Immature natural killer cell (primary cell): ENCODE data around the gene TLE5. TPM values are rescaled to one million over a fixed set of nuclear protein-coding genes. Genes with fewer than 3 reads are reported as not detected.
"Not testable (repeated sequence)": the region's sequence is repeated elsewhere in the genome, so short reads cannot be mapped to it uniquely, and the experiment has no call there.

Source experiments
- DNase-seq, 3 donors: peaks; one replicate each; pipeline ENCODE4 v3.0.0; 2022; ENCODE audit warnings: mixed read lengths in 1 of 3
- H3K27ac Mint-ChIP-seq, 6 donors: one replicate each; pipeline ENCODE4 v1.8.0; 2020; ENCODE audit warnings: mixed read lengths in 6 of 6, mild to moderate bottlenecking in 5 of 6, inconsistent platforms in 4 of 6, moderate library complexity in 3 of 6
- H3K27me3 Mint-ChIP-seq, 3 donors: one replicate each; pipeline ENCODE4 v1.8.0; 2020 to 2021; ENCODE audit warnings: low read depth in 3 of 3, mild to moderate bottlenecking in 3 of 3, mixed read lengths in 3 of 3, moderate library complexity in 3 of 3, inconsistent platforms in 1 of 3
- H3K36me3 Mint-ChIP-seq, 3 donors: one replicate each; pipeline ENCODE4 v1.8.0; 2020; ENCODE audit warnings: mixed read lengths in 3 of 3, inconsistent platforms in 2 of 3, mild to moderate bottlenecking in 2 of 3
- H3K4me1 Mint-ChIP-seq, 2 donors: one replicate each; pipeline ENCODE4 v1.8.0; 2020; ENCODE audit warnings: inconsistent platforms in 2 of 2, mild to moderate bottlenecking in 2 of 2, mixed read lengths in 2 of 2, moderate library complexity in 1 of 2
- H3K4me3 Mint-ChIP-seq, 5 donors: one replicate each; pipeline ENCODE4 v1.8.0; 2020; ENCODE audit warnings: mild to moderate bottlenecking in 5 of 5, mixed read lengths in 5 of 5, inconsistent platforms in 3 of 5, moderate library complexity in 3 of 5
- H3K9me3 Mint-ChIP-seq, 6 donors: one replicate each; pipeline ENCODE4 v1.8.0; 2020; ENCODE audit warnings: mild to moderate bottlenecking in 6 of 6, mixed read lengths in 6 of 6, inconsistent platforms in 4 of 6, moderate library complexity in 3 of 6
- polyA plus RNA-seq, 3 donors: library from polyadenylated mRNA; unstranded; fragments of 300-500 nt; fragmentation: Illumina TruSeq; gene quantifications; one replicate each; pipeline ENCODE4 v1.2.3, GENCODE V29; 2021

TLE5 gene
- polyA plus RNA-seq, 3 donors from 2014 or later = 382 to 635 (median 466) TPM

DNA sequence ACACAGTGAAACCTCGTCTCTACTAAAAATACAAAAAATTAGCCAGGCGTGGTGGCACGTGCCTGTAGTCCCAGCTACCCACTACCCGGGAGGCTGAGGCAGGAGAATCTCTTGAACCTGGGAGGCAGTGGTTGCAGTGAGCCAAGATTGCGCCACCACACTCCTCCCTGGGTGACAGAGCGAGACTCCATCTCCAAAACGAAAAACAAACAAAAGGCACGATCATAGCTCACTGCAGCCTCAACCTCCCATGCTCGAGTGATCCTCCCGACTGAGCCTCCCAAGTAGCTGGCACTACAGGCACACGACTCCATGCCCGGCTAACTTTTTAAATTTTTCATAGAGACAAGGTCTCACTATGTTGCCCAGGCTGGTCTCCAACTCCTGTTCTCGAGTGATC is 50.2 kb downstream of the TLE5 start:
- H3K9me3 Mint-ChIP-seq, H3K4me1 Mint-ChIP-seq, H3K27me3 Mint-ChIP-seq, H3K27ac Mint-ChIP-seq, H3K4me3 Mint-ChIP-seq, H3K36me3 Mint-ChIP-seq, DNase-seq: not testable (repeated sequence)

DNA sequence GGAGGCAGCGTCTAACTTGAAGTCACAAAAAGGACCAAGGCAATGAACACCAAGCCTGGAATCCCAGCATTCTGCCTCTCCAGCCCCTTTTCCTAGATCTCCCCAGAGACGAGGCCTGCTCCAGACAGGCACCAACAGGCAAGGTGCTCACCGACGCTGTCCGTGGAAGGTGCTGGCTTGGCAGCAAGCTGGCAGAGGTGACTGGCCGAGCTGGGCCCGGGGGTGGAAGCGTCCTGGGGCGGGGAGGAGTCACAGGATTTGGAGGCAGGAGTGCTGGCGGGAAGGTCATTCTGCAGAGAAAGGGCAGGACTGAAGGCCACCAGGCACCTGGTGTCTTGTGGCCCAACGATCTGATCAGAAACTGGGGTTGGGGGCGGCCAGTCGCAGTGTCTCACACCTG is 51.4 kb downstream of the TLE5 start:
- Mint-ChIP-seq H3K27me3 (peaks cover 0 to 3% (median 0%) of the 10 kb centered on the region in 3 donors), H3K9me3 (no peaks in the 10 kb centered on the region), H3K4me3 (no peak overlapping the region), H3K27ac (no peak overlapping the region), H3K4me1 (no peaks in the 10 kb centered on the region), H3K36me3 (no peaks in the 10 kb centered on the region)
- no peak for DNase-seq

DNA sequence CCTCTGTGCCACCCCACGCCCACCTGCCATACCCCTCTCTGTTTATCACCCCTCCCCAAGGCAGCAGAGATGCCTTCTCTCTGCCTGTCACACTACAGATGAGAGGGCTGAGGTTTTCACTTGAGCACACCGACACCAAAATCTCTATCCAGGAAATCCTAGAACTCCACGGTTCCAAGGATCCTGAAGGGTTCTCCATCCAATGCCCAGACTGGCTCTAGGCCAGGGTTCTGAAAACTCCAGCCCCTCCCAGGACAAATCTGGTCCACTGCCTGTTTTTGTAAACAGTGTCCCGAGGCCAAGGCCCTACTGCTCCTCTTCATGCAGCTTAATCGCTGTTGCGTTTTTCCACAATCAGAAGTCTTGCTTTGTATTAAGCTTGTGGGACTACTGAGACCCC is 53.3 kb downstream of the TLE5 start:
- H3K27ac Mint-ChIP-seq = no peak overlapping the region
- peaks cover 0 to 3% (median 0%) of the 10 kb centered on the region in 3 donors for H3K27me3 Mint-ChIP-seq
- H3K4me3 Mint-ChIP-seq = no peak overlapping the region
- H3K4me1 Mint-ChIP-seq = no peaks in the 10 kb centered on the region
- DNase-seq = no peak
- H3K9me3 Mint-ChIP-seq = no peaks in the 10 kb centered on the region
- no peaks in the 10 kb centered on the region for H3K36me3 Mint-ChIP-seq

DNA sequence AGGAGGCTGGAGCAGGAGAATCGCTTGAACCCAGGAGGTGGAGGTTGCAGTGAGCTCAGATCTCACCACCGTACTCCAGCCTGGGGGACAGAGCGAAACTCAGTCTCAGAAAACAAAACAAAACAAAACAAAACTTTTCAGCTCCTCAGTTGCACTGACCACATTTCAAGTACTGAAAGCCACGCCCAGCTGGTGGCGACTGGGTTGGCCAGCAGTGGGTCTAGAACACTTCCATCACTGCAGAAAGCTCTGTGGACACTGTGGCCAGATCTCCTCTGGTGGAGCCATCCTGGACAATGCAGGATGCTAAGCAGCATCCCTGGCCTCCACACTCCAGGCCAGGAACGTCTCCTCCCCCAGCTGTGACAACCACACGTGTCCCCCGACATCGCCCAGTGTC is 54.3 kb downstream of the TLE5 start:
- H3K27me3 Mint-ChIP-seq = peaks cover 0 to 3% (median 2%) of the 10 kb centered on the region in 3 donors
- H3K27ac Mint-ChIP-seq = no peak overlapping the region
- DNase-seq = no peak
- no peaks in the 10 kb centered on the region for H3K9me3 Mint-ChIP-seq
- H3K36me3 Mint-ChIP-seq = peaks cover 0 to 2% (median 0%) of the 10 kb centered on the region in 3 donors
- H3K4me1 Mint-ChIP-seq = no peaks in the 10 kb centered on the region
- no peak overlapping the region for H3K4me3 Mint-ChIP-seq

DNA sequence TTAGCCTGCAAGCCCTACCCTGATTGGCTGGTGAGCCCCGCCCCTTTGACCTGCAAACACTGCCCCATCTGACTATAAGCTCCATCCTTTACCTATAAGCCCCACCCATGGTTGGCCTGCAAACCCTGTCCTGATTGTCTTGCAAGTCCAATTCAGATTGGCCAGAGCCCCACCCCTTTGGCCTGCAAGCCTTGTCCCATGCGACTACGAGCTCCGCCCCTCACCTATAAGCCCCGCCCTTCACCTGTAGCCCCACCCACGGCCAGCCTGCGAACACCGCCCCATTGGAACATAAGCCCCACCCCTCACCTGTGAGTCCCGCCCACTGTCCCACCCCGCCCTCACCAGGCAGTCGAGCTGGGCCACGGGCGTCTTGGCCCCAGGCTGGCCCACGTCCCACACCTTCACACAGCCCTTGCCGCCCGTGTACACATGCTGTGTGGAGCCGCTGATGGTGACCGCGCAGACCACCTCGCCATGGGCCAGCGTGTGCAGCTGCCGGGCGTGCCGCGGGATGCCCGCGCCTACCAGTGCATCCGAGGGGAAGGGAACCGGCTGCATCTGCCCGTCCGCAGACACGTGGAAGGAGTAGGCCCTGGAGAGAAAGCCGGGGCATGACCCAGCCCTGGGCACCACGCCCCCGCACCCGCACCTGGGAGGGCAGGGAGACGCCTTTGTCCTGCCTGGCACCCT is 56.1 kb downstream of the TLE5 start:
- Mint-ChIP-seq H3K4me1 (no peaks in the 10 kb centered on the region), H3K9me3 (no peaks in the 10 kb centered on the region), H3K4me3 (no peak overlapping the region), H3K27me3 (peaks cover 0 to 3% (median 3%) of the 10 kb centered on the region in 3 donors), H3K27ac (no peak overlapping the region), H3K36me3 (peaks cover 0 to 2% (median 0%) of the 10 kb centered on the region in 3 donors)
- DNase-seq = no peak

DNA sequence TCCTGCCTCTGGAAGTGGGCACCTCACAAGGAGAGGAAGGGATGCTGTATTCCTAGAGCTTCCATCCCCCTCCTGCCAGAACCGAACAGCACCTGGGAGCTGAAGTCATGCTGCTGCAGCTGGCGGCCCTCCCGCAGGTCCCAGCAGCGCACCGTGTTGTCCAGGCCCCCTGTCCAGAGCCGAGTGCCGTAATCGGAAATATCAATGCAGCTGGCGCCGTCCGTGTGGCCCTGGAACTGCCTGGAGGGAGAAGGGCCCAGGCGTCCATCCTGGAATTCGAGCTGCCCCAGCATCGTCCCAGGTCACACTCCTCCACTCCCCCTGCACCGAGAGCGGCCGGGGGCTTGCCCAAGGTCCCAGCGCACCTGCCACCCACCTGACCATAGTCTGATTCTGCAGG is 57.0 kb downstream of the TLE5 start:
- Mint-ChIP-seq H3K4me3 (no peak overlapping the region), H3K9me3 (no peaks in the 10 kb centered on the region), H3K27ac (no peak overlapping the region), H3K36me3 (peaks cover 0 to 2% (median 0%) of the 10 kb centered on the region in 3 donors), H3K27me3 (peaks cover 0 to 3% (median 3%) of the 10 kb centered on the region in 3 donors), H3K4me1 (no peaks in the 10 kb centered on the region)
- DNase-seq = no peak

DNA sequence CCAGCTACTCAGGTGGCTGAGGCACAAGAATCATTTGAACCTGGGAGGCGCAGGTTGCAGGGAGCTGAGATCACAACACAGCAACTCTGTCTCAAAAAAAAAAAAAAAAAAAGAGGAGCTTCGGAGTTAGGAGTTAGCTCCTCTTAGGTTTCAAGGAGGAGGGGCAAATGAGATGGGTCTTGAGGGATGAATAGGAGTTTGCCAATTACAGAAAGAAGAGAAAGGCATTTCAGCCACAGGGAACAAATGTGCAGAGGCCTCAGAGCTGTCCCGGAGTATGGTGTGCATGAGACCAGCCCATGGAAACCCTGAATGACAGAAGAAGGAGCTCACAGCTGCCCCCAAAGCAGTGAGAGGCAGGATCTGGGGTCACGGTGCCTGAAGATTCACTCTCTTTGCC is 57.8 kb downstream of the TLE5 start:
- Mint-ChIP-seq H3K27ac (no peak overlapping the region), H3K4me1 (no peaks in the 10 kb centered on the region), H3K9me3 (no peaks in the 10 kb centered on the region), H3K36me3 (peaks cover 0 to 2% (median 0%) of the 10 kb centered on the region in 3 donors), H3K27me3 (peaks cover 0 to 3% (median 3%) of the 10 kb centered on the region in 3 donors), H3K4me3 (no peak overlapping the region)
- DNase-seq = no peak

DNA sequence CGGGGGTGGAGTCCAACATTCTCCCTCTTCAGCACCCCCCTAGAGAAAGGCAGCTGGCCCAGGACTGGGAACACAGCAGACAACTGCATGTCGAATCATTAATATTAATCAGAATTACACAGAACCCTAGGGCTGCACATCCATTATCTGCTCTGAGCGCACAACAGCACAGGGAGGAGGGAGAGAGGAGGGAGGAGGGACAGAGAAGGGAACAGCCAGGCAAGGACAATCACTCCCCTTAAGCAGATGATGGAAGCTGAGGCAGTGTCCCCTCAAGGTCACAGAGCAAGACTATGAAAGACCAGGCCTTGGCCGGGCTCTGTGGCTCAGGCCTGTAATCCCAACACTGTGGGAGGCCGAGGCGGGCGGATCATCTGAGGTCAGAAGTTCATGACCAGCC is 59.2 kb downstream of the TLE5 start:
- no peaks in the 10 kb centered on the region for H3K4me1 Mint-ChIP-seq
- H3K4me3 Mint-ChIP-seq = no peak overlapping the region
- H3K27me3 Mint-ChIP-seq = peaks cover 0 to 3% (median 3%) of the 10 kb centered on the region in 3 donors
- no peak for DNase-seq
- H3K9me3 Mint-ChIP-seq = no peaks in the 10 kb centered on the region
- no peak overlapping the region for H3K27ac Mint-ChIP-seq
- peaks cover 0 to 2% (median 0%) of the 10 kb centered on the region in 3 donors for H3K36me3 Mint-ChIP-seq

Other genes with a start within 250 kb of the TLE5 start
- 1 to 10 TPM in 1 of 3 donors, under 1 TPM in 1, not detected in 1; 0.87 to 4.1 TPM for gene ZNF554, start 242.6 kb downstream of the TLE5 start, polyA plus RNA-seq
- gene ZNF555, start 221.0 kb downstream of the TLE5 start, polyA plus RNA-seq = 1 to 10 TPM; 3.2 to 7.1 (median 3.8) TPM
- gene ZNF556, start 195.2 kb downstream of the TLE5 start, polyA plus RNA-seq = not detected
- gene ZNF57, start 161.6 kb downstream of the TLE5 start, polyA plus RNA-seq = 1 to 10 TPM; 3.4 to 8.5 (median 3.7) TPM
- gene ZNF77, start 117.5 kb downstream of the TLE5 start, polyA plus RNA-seq = 1 to 10 TPM in 2 of 3 donors, not detected in 1; 1.1 to 2.1 TPM
- 1 to 10 TPM in 2 of 3 donors, under 1 TPM in 1; 0.34 to 2.3 (median 1.8) TPM for gene TLE6, start 84.9 kb downstream of the TLE5 start, polyA plus RNA-seq
- 1 to 10 TPM; 1.2 to 2.4 (median 1.3) TPM for gene TLE2, start 33.2 kb downstream of the TLE5 start, polyA plus RNA-seq
- under 1 TPM in 1 of 3 donors, not detected in 2; 0.09 TPM for gene GNA11, start 31.9 kb upstream of the TLE5 start, polyA plus RNA-seq
- gene GNA15, start 73.5 kb upstream of the TLE5 start, polyA plus RNA-seq = 1 to 10 TPM in 2 of 3 donors, under 1 TPM in 1; 0.25 to 2.8 (median 2.3) TPM
- gene S1PR4, start 116.3 kb upstream of the TLE5 start, polyA plus RNA-seq = 100 to 1,000 TPM; 238 to 344 (median 258) TPM
- 10 to 100 TPM; 22.8 to 58.8 (median 55.2) TPM for gene NCLN, start 123.4 kb upstream of the TLE5 start, polyA plus RNA-seq
- not detected for gene CELF5, start 162.2 kb upstream of the TLE5 start, polyA plus RNA-seq